Right atrium auricular region (tissue), 2 donors: Measurements from ENCODE around the gene ALG11. TPM values are rescaled to one million over a fixed set of nuclear protein-coding genes. Genes with fewer than 3 reads are reported as not detected.

Source experiments
- DNase-seq: peaks from one replicate; pipeline ENCODE4 v3.0.0-alpha.2; 2019; ENCODE audit warnings: low spot score
- H3K27ac ChIP-seq, 2 donors: fragments of 200-600 bp; sonication (generic); 1 replicate in 1 of 2; 2 replicates in 1 of 2; pipeline ENCODE4 v1.5.1; 2016 to 2019
- H3K27me3 ChIP-seq, 2 donors: fragments of 200-600 bp; sonication (generic); one replicate each; pipeline versions ENCODE4 v1.5.1 to v1.6.0; 2017 to 2019
- H3K36me3 ChIP-seq: fragments of 200-600 bp; sonication (generic); one replicate; pipeline ENCODE4 v1.5.1; 2016
- H3K4me1 ChIP-seq, 2 donors: fragments of 200-600 bp; sonication (generic); one replicate each; pipeline versions ENCODE4 v1.5.1 to v1.6.0; 2017 to 2019
- H3K4me3 ChIP-seq, 2 donors: fragments of 200-600 bp; sonication (generic); 1 replicate in 1 of 2; 2 replicates in 1 of 2; pipeline ENCODE4 v1.5.1; 2017 to 2019; ENCODE audit warnings: mild to moderate bottlenecking in 1 of 2, moderate library complexity in 1 of 2
- H3K9me3 ChIP-seq, 2 donors: fragments of 200-600 bp; sonication (generic); one replicate each; pipeline ENCODE4 v1.5.1; 2019
- total RNA-seq, 2 donors: library from RNA; depleted of rRNA; stranded (reverse); fragments of >200 nt; gene quantifications; one replicate each; pipeline ENCODE4 v1.1.0, GENCODE V29; 2016
- TF ChIP-seq, protein P1 (sequence below), 2 donors: fragments of 200-600 bp; sonication (generic); IDR thresholded peaks; one replicate each; pipeline ENCODE4 v1.5.1; 2019; ENCODE audit warnings: antibody characterized with exemption in 2 of 2

Gene ALG11
- total RNA-seq, 2 donors from 2014 or later, result 10.5 to 19.2 TPM

DNA sequence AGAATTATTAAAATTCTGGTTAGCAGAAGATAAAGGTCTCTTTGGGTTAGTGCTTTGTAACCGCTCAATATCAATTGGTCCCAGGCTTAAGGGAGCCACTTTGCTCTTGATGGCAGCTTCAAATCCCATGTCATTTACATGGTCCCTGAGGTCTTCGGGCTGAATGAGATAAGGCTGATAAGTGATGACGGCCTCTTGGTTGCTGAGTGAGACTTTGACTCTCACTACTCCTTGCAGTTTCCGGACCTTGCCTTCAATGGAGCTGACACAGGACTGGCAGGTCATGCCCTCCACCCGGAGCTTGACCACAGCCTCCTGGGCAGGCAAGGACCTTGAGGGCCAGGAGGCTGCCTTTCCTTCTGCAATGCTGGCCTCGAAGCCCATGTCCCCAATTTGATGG is 37.7 kb upstream of the ALG11 start:
- no peaks in the 10 kb centered on the region for H3K36me3 ChIP-seq
- H3K9me3 ChIP-seq, result no peaks in the 10 kb centered on the region
- no peaks in the 10 kb centered on the region for H3K27me3 ChIP-seq
- H3K27ac ChIP-seq, result no peak overlapping the region
- TF ChIP-seq, protein P1, sequence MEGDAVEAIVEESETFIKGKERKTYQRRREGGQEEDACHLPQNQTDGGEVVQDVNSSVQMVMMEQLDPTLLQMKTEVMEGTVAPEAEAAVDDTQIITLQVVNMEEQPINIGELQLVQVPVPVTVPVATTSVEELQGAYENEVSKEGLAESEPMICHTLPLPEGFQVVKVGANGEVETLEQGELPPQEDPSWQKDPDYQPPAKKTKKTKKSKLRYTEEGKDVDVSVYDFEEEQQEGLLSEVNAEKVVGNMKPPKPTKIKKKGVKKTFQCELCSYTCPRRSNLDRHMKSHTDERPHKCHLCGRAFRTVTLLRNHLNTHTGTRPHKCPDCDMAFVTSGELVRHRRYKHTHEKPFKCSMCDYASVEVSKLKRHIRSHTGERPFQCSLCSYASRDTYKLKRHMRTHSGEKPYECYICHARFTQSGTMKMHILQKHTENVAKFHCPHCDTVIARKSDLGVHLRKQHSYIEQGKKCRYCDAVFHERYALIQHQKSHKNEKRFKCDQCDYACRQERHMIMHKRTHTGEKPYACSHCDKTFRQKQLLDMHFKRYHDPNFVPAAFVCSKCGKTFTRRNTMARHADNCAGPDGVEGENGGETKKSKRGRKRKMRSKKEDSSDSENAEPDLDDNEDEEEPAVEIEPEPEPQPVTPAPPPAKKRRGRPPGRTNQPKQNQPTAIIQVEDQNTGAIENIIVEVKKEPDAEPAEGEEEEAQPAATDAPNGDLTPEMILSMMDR (IDR thresholded peaks at IDR 0.05), result no peak
- no peak overlapping the region for H3K4me3 ChIP-seq
- no peaks in the 10 kb centered on the region for H3K4me1 ChIP-seq
- no peak for DNase-seq

DNA sequence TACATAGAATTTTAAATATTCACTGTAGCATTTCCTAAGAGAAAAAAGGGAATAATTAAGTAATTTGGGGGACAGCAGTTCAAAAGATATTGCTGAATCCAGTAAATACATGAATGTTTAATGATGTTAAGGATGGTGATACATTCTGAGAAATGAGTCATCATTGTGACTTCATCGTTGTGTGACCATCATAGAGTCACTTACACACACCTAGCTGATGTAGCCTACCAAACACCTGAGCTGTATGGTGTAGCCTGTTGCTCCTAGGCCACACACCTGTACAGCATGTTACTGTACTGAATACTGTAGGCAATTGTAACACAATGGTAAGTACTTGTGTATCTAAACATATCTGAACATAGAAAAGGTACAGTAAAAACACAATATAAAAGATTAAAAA is 35.8 kb upstream of the ALG11 start:
- Histone ChIP-seq H3K9me3 (no peaks in the 10 kb centered on the region), H3K36me3 (no peaks in the 10 kb centered on the region), H3K4me1 (peaks cover 0 to 7% of the 10 kb centered on the region in 2 donors), H3K27me3 (no peaks in the 10 kb centered on the region), H3K4me3 (no peak overlapping the region), H3K27ac (no peak overlapping the region)
- TF ChIP-seq, protein P1 (IDR thresholded peaks at IDR 0.05), result no peak
- DNase-seq, result no peak

DNA sequence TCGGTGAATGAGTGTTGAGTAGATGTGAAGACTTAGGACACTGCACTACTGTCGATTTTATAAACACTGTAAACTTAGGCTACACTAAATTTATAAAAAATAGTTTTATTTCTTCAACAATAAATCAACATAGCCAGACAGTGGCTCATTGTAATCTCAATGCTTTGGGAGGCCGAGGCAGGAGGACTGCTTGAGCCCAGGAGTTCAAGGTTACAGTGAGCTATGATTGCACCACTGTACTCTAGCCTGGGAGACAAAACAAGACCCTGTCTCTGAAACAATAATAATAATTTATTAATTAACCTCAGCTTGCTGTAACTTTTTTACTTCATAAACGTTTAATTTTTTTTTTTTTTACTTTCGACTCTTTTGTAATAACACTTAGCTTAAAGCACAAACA is 35.3 kb upstream of the ALG11 start:
- TF ChIP-seq, protein P1 (IDR thresholded peaks at IDR 0.05), result no peak
- Histone ChIP-seq H3K36me3 (no peaks in the 10 kb centered on the region), H3K4me3 (no peak overlapping the region), H3K27me3 (no peaks in the 10 kb centered on the region), H3K9me3 (no peaks in the 10 kb centered on the region), H3K4me1 (peaks cover 0 to 8% of the 10 kb centered on the region in 2 donors), H3K27ac (no peak overlapping the region)
- no peak for DNase-seq

DNA sequence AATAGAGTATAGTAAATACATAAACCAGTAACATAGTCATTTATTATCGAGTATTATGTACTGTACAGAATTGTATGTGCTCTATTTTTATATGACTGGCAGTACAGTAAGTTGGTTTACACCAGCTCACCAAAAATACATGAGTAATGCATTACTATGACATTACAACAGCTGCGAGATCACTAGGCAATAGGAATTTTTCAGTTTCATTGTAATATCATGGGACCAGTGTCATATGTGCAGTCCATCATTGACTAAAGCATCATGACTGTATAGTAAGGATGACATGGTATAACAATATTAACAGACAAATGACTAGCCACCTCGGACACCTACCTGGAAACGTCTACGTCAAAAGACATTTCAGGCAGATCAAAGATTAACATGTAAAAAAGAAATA is 34.6 kb upstream of the ALG11 start:
- no peak overlapping the region for H3K27ac ChIP-seq
- TF ChIP-seq, protein P1 (IDR thresholded peaks at IDR 0.05), result no peak
- no peaks in the 10 kb centered on the region for H3K9me3 ChIP-seq
- no peak overlapping the region for H3K4me3 ChIP-seq
- no peak for DNase-seq
- peaks cover 0 to 8% of the 10 kb centered on the region in 2 donors for H3K4me1 ChIP-seq
- H3K36me3 ChIP-seq, result no peaks in the 10 kb centered on the region
- H3K27me3 ChIP-seq, result no peaks in the 10 kb centered on the region

DNA sequence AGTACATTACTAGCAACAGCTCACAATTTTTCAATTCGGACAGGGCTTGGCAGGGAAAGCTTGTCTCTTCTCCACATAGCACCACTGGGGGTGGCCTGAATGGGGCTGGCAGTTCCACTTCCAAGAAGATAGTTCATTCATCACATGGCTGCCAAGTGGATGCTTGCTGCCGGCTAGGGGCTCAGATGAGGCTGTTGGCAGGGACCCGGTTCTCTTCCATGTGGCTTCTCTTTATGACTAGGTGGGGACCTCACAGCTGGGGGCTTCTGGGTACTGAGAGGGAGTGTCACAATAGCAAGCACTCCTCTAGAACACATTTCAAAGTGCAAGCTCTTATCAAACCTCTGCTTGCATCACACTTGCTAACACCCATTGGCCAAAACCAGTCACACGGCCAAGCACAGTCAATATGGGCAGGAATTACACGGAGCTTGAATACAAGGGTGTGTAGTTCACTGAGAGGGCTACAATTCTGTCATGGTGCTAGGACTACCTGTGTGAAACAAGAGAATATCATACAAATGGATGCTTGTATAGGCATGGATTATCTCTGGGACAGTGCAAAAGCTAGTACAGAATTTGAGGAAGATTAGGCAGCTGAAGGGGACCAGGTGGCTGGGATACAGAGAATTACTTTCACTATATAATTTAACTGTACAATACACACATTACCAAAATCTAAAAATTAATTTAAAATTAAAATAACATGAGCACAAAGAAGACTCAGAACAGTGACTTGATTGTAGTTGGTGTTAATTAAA is 33.2 kb upstream of the ALG11 start:
- Histone ChIP-seq H3K4me3 (no peak overlapping the region), H3K27ac (peak overlapping the region in 1 of 2 donors; percentile 7), H3K9me3 (no peaks in the 10 kb centered on the region), H3K27me3 (no peaks in the 10 kb centered on the region), H3K4me1 (peaks cover 0 to 8% of the 10 kb centered on the region in 2 donors), H3K36me3 (no peaks in the 10 kb centered on the region)
- DNase-seq, result no peak
- TF ChIP-seq, protein P1 (IDR thresholded peaks at IDR 0.05), result no peak

DNA sequence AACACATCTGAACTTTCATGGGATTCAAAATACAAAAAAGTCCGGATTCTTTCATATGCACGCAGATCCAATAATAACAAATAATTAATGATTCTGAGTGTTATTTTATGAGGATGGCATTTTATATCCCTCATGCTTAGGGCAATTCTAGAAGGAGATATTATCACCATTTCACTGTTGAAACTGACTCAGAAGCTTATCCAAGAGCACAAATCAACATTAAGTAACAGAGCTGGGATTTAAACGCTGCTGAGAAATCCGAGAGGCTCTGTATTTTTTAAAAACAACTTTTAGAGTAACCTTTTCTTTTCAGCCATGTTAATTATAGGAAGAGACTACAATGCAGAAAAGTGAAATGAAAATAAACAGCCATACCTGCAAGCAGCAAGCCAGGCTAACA is 31.3 kb upstream of the ALG11 start:
- H3K4me1 ChIP-seq, result peaks cover 0 to 8% of the 10 kb centered on the region in 2 donors
- no peaks in the 10 kb centered on the region for H3K27me3 ChIP-seq
- no peak for DNase-seq
- H3K9me3 ChIP-seq, result no peaks in the 10 kb centered on the region
- H3K27ac ChIP-seq, result peak overlapping the region in 1 of 2 donors; percentile 31
- no peaks in the 10 kb centered on the region for H3K36me3 ChIP-seq
- no peak overlapping the region for H3K4me3 ChIP-seq
- TF ChIP-seq, protein P1 (IDR thresholded peaks at IDR 0.05), result no peak
